ENCODE data around the gene ORM1.

The ORM1 gene

GRCh38 chr9:114287763-114288192 is 35.1 kb upstream of the ORM1 start:
- DNase-seq, result no peak

- DNase-seq, result no peak
Observed at GRCh38 chr9:114288193-114289091, 34.5 kb upstream of the ORM1 start.

- DNase-seq, result no peak
Observed at GRCh38 chr9:114289106-114289505, 33.8 kb upstream of the ORM1 start.

GRCh38 chr9:114289571-114290481 is 33.1 kb upstream of the ORM1 start:
- DNase-seq, result no peak

- no peak for DNase-seq
Observed at GRCh38 chr9:114290561-114290986, 32.3 kb upstream of the ORM1 start.

GRCh38 chr9:114291064-114291474 is 31.8 kb upstream of the ORM1 start:
- DNase-seq, result peak; percentile 2

GRCh38 chr9:114291886-114292590 is 30.9 kb upstream of the ORM1 start:
- DNase-seq, result no peak

GRCh38 chr9:114294664-114295063 is 28.2 kb upstream of the ORM1 start:
- DNase-seq, result no peak

GRCh38 chr9:114296338-114296737 is 26.6 kb upstream of the ORM1 start:
- DNase-seq, result no peak

GRCh38 chr9:114299286-114300152 is 23.4 kb upstream of the ORM1 start:
- no peak for DNase-seq

GRCh38 chr9:114300153-114300845 is 22.6 kb upstream of the ORM1 start:
- no peak for DNase-seq

- no peak for DNase-seq
Observed at GRCh38 chr9:114300846-114301797, 21.8 kb upstream of the ORM1 start.

GRCh38 chr9:114301798-114302565 is 20.9 kb upstream of the ORM1 start:
- DNase-seq, result no peak

- DNase-seq, result no peak
Observed at GRCh38 chr9:114302727-114303126, 20.2 kb upstream of the ORM1 start.

GRCh38 chr9:114303571-114303970 is 19.3 kb upstream of the ORM1 start:
- no peak for DNase-seq

- no peak for DNase-seq
Observed at GRCh38 chr9:114303977-114304376, 18.9 kb upstream of the ORM1 start.

GRCh38 chr9:114304416-114305188 is 18.3 kb upstream of the ORM1 start:
- DNase-seq, result no peak

- no peak for DNase-seq
Observed at GRCh38 chr9:114307899-114308267, 15.0 kb upstream of the ORM1 start.
